IMR-90 (cell line): ENCODE data around the gene EHMT1.
"Not testable (repeated sequence)": the region's sequence is repeated elsewhere in the genome, so short reads cannot be mapped to it uniquely, and the experiment has no call there.

Source experiments
- CEBPB ChIP-seq: IDR thresholded peaks from 2 replicates; pipeline ENCODE4 v1.6.1; 2012; ENCODE audit warnings: low read depth, low read length, improper control_type of control experiment
- CHD1 ChIP-seq: IDR thresholded peaks from 2 replicates; pipeline ENCODE4 v1.6.1; 2012; ENCODE audit warnings: low read depth, low read length, improper control_type of control experiment
- CTCF ChIP-seq: conservative IDR thresholded peaks from 2 replicates; pipeline ENCODE4 v1.5.1; 2012; ENCODE audit warnings: mild to moderate bottlenecking, low read depth, low read length, improper control_type of control experiment
- MAFK ChIP-seq: IDR thresholded peaks from 2 replicates; pipeline ENCODE4 v1.6.1; 2012; ENCODE audit warnings: low read depth, low read length, improper control_type of control experiment
- MAZ ChIP-seq: IDR thresholded peaks from 2 replicates; pipeline ENCODE4 v1.6.1; 2012; ENCODE audit warnings: low read depth, mild to moderate bottlenecking, low read length, improper control_type of control experiment, moderate library complexity, borderline replicate concordance
- MXI1 ChIP-seq: IDR thresholded peaks from 2 replicates; pipeline ENCODE4 v1.6.1; 2012; ENCODE audit warnings: low read depth, mild to moderate bottlenecking, low read length, moderate library complexity, borderline replicate concordance
- NFE2L2 ChIP-seq: fragments of 150-350 bp; IDR thresholded peaks from 2 replicates; pipeline ENCODE4 v1.6.1; 2016; ENCODE audit warnings: low read depth, mild to moderate bottlenecking, low read length
- POLR2A ChIP-seq: IDR thresholded peaks from 2 replicates; pipeline ENCODE4 v1.6.1; 2012; ENCODE audit warnings: mild to moderate bottlenecking, low read depth, low read length
- RAD21 ChIP-seq: IDR thresholded peaks from 2 replicates; pipeline ENCODE4 v1.6.1; 2012; ENCODE audit warnings: low read length, improper control_type of control experiment
- RCOR1 ChIP-seq: IDR thresholded peaks from 2 replicates; pipeline ENCODE4 v1.6.1; 2012; ENCODE audit warnings: mild to moderate bottlenecking, low read length, improper control_type of control experiment; ENCODE audit not compliant: insufficient replicate concordance
- RFX5 ChIP-seq: IDR thresholded peaks from 2 replicates; pipeline ENCODE4 v1.8.0; 2012; ENCODE audit warnings: low read depth, mild to moderate bottlenecking, low read length, moderate library complexity
- SMC3 ChIP-seq: fragments of 150-350 bp; IDR thresholded peaks from 2 replicates; pipeline ENCODE4 v1.6.1; 2016; ENCODE audit warnings: low read depth, mild to moderate bottlenecking, antibody characterized with exemption, low read length, moderate library complexity
- TF ChIP-seq, protein P1 (sequence below): fragments of 150-350 bp; IDR thresholded peaks from 2 replicates; pipeline ENCODE4 v1.6.1; 2017; ENCODE audit warnings: mild to moderate bottlenecking, antibody characterized with exemption, low read length, low read depth
- TF ChIP-seq, protein P2 (sequence below): fragments of 150-350 bp; IDR thresholded peaks from 2 replicates; pipeline ENCODE4 v1.6.1; 2016; ENCODE audit warnings: low read depth, mild to moderate bottlenecking, low read length, moderate library complexity, borderline replicate concordance

DNA sequence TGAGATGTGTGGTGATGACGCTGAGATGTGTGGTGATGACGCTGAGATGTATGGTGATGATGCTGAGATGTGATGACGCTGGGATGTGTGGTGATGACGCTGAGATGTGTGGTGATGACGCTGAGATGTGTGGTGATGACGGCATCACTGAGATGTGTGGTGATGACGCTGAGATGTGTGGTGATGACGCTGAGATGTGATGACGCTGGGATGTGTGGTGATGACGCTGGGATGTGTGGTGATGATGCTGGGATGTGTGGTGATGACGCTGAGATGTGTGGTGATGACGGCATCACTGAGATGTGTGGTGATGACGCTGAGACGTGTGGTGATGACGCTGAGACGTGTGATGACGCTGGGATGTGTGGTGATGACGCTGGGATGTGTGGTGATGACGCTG, 161.2 kb downstream of the EHMT1 start:
- not testable (repeated sequence) for TF ChIP-seq CTCF, MAFK, POLR2A, NFE2L2, CEBPB, RCOR1, RAD21, MXI1, MAZ, RFX5, CHD1, SMC3
- TF ChIP-seq, protein P1, sequence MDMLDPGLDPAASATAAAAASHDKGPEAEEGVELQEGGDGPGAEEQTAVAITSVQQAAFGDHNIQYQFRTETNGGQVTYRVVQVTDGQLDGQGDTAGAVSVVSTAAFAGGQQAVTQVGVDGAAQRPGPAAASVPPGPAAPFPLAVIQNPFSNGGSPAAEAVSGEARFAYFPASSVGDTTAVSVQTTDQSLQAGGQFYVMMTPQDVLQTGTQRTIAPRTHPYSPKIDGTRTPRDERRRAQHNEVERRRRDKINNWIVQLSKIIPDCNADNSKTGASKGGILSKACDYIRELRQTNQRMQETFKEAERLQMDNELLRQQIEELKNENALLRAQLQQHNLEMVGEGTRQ = not testable (repeated sequence)
- TF ChIP-seq, protein P2, sequence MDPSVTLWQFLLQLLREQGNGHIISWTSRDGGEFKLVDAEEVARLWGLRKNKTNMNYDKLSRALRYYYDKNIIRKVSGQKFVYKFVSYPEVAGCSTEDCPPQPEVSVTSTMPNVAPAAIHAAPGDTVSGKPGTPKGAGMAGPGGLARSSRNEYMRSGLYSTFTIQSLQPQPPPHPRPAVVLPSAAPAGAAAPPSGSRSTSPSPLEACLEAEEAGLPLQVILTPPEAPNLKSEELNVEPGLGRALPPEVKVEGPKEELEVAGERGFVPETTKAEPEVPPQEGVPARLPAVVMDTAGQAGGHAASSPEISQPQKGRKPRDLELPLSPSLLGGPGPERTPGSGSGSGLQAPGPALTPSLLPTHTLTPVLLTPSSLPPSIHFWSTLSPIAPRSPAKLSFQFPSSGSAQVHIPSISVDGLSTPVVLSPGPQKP = not testable (repeated sequence)
